H1 (cell line): ENCODE data around the gene LDLRAD1. TPM values are rescaled to one million over a fixed set of nuclear protein-coding genes. Genes with fewer than 3 reads are reported as not detected.

Experiments used
- TCF12 ChIP-seq: IDR thresholded peaks from 2 replicates; pipeline ENCODE4 v1.6.1; 2011; ENCODE audit warnings: low read depth, mild to moderate bottlenecking, low read length
- polyA plus RNA-seq, 7 experiments: library from polyadenylated mRNA; depleted of rRNA in 3 of 7; stranded (reverse) in 5 of 7; unstranded in 2 of 7; fragments of >200 nt in 5 of 7; fragments of 200-250 nt in 2 of 7; gene quantifications; 1 replicate in 5 of 7; 2 replicates in 1 of 7; 4 replicates in 1 of 7; pipeline versions ENCODE4 v1.2.1 to v1.2.3, GENCODE V29; 2011 to 2013; ENCODE audit warnings: missing spikeins in 2 of 7, mixed read lengths in 2 of 7
- total RNA-seq: library from RNA; stranded (reverse); fragmentation: NEBNext Ultra II Directional; extraction: Animal tissue kit (Norgen Biotek cat#: 25700); gene quantifications from 2 replicates; pipeline ENCODE4 v1.2.1, GENCODE V29; 2021
- TF ChIP-seq, protein P1 (sequence below): IDR thresholded peaks from 2 replicates; pipeline ENCODE4 v1.6.1; 2011; ENCODE audit warnings: low read depth, mild to moderate bottlenecking, low read length; ENCODE audit not compliant: insufficient read depth

The LDLRAD1 gene
- total and polyA plus RNA-seq, 2 of the 8 experiments (the other 6 are each of a cell fraction or from before 2014, with no cell fraction given) = not detected

DNA sequence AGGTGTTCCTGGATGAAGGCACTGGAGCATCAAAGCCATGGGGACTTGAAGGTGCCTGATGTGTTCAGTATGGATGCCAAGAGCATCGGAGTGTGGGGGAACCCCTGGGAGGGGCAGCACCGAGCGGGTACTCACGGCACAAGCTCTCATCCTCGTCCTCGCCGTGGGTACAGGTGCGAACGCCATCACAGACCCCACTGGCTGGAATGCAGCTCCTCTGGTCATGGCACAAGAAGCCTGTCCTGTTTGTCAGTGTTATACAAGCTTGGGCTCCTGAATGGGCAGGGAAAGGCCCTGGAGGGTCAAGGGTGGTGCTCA lies 6.0 kb downstream of the LDLRAD1 start (continued):
- TF ChIP-seq, protein P1, sequence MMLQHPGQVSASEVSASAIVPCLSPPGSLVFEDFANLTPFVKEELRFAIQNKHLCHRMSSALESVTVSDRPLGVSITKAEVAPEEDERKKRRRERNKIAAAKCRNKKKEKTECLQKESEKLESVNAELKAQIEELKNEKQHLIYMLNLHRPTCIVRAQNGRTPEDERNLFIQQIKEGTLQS = no peak
- TF ChIP-seq TCF12 = no peak
